ENCODE data around the gene TRAP1. TPM values are rescaled to one million over a fixed set of nuclear protein-coding genes. Genes with fewer than 3 reads are reported as not detected.

The TRAP1 gene
- total RNA-seq, result 51.4 and 51.8 TPM in 2 replicates

DNA sequence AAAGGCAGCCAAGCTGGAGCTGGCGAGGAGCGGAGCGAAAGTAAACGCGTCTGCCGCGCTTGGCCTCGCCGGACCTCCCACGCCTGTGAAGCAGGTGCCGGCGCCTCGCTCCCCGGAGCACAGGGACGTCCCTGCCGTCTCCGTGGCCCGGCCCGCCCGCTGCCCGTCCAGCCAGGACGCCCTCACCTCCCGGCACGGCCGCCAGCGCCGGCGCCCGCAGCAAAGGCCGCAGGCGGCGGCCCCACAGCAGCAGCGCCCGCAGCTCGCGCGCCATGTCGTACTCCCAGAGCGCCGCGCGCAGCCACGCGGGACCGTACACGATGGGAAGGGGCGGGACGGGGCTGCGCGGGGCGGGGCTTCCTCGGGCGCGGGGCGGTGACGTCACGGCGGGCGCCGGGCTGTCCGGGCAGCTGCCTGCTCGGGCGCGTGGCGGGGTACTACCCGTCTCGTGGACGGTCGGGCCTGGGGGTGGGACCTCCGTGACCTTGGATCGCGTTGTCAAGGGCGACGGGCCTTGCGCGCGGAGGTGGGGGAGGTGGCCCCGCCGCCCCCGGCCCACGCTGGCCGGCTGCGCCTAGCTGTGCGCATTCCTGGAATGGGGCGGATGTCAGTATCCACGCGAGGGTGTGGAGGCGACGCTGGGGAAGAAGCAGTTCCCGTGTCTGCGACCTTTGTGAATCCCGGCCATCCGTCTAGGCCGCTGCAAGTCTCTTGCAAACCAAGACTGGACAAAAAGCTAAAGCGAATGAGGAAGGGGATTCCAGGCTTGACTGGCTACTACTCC lies at the start of gene TRAP1:
TSS of gene TRAP1 (minus strand) at position 290 of the 784 bp plus-strand sequence. CDS start at position 274, 16 bp downstream.

DNA sequence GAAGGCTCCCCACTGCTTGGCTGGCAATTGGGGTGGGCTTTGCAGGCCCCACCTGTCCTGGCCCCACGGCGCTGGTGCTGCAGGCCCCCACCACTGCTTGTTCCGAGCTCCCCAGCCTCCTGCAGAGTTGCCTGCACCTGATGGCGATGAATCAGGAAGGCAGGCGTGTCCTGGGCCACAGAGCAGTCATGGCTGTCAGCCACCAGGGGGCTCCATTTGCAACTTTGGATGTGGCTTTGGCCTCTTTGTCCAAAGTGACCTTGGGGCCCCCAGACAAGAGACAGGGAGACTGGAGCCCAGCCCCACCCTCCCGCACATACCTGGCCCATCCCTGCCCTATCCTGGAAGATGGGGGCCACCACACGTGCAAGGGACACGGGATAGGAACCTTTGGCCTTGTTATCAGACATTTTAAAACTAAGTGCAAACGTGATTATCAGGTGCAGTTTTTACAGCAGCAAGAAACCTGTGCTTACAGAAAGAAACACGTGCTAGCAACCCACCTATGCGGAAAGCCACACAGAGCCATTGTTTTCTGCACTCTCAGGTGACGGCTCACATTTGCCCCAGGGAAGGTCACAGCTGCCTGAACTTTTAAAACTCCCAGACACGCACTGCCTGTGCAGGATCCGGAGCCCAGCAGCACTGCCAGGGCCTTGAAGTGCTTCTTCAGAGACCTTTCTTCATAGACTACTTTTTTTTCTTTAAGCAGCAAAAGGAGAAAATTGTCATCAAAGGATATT lies 62.9 kb downstream of the TRAP1 start, which contains the start of gene DNASE1:
TSS of gene DNASE1 (plus strand) at position 443 of the 743 bp plus-strand sequence. CDS start 683 bp downstream, outside the sequence.

DNA sequence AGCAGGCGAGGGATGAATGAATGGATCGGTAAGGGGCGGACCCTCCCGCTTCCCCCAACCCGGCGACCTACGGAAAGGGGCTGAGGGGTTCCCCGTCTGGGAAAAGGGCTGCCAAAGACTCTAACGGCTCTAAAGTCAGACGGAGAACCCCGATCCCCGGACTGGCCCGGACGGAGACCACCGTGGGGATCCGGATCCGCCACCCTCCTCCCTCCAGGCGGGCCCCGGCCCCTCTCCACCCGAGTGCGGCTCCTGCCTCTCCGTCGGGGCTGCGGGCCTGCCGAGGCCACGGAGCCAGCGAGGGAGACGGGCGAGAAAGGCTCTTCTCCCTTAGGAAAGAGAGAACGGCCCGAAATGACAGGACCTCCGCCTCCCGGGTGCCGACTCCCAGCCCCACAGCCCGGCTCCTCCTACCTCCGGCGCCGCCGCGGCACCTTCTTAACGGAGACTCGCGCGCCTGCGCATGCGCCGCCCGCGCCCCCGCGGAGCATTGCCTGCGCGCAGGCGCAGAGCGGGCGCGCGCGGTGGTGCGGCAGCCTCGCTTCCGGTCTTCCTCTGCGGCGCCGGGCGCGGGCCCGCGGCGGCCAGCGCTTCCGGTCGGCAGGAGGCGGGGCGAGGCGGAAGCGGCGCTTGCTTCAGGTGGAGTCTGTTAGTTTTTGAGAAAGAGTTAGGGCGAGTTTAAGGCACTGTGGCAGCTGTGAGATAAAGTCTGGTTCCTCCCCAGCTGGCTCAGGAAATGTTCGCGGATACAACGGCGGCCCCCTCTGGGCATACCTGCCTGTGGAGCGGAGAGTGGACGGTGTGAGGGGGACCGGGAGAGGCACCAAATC lies 106.0 kb downstream of the TRAP1 start, which contains the start of gene SLX4:
TSS of gene SLX4 (minus strand) at position 461 of the 830 bp plus-strand sequence. CDS start 2,642 bp downstream, outside the sequence.

Other genes starting within 250 kb of the TRAP1 start
- gene C16orf90, start 222.0 kb downstream of the TRAP1 start, total RNA-seq, result not detected in 2 replicates
- 10.5 and 12.6 TPM in 2 replicates for gene CLUAP1, start 216.5 kb downstream of the TRAP1 start, total RNA-seq
- under 0.01 TPM in 1 of 2 replicates, not detected in the other for gene NLRC3, start 140.1 kb downstream of the TRAP1 start, total RNA-seq
- 2.2 and 3.4 TPM in 2 replicates for gene SLX4, start 105.9 kb downstream of the TRAP1 start, total RNA-seq
- gene DNASE1, start 62.8 kb downstream of the TRAP1 start, total RNA-seq, result 6.0 and 10.8 TPM in 2 replicates
- gene CREBBP, start 163.2 kb upstream of the TRAP1 start, total RNA-seq, result 14.1 and 16.0 TPM in 2 replicates

All from cardiac atrium fibroblast (primary cell).